ENCODE measurements around the gene CELF4. TPM values are rescaled to one million over a fixed set of nuclear protein-coding genes. Genes with fewer than 3 reads are reported as not detected.

The CELF4 gene
- total RNA-seq, 1 donor from 2014 or later = not detected

GRCh38 chr18:37378336-37379010, 187.1 kb downstream of the CELF4 start:
- no peak overlapping the region for H3K4me3 ChIP-seq (ENCODE audit: low read depth, low read length)
- DNase-seq (ENCODE audit: low read depth) = no peak
- H3K27me3 ChIP-seq (ENCODE audit: control insufficient read depth, insufficient read depth, low read length) = peaks cover 39% of the 10 kb centered on the region
- H3K36me3 ChIP-seq (ENCODE audit: control insufficient read depth, insufficient read depth, low read length) = no peaks in the 10 kb centered on the region
- TF ChIP-seq, protein P1, sequence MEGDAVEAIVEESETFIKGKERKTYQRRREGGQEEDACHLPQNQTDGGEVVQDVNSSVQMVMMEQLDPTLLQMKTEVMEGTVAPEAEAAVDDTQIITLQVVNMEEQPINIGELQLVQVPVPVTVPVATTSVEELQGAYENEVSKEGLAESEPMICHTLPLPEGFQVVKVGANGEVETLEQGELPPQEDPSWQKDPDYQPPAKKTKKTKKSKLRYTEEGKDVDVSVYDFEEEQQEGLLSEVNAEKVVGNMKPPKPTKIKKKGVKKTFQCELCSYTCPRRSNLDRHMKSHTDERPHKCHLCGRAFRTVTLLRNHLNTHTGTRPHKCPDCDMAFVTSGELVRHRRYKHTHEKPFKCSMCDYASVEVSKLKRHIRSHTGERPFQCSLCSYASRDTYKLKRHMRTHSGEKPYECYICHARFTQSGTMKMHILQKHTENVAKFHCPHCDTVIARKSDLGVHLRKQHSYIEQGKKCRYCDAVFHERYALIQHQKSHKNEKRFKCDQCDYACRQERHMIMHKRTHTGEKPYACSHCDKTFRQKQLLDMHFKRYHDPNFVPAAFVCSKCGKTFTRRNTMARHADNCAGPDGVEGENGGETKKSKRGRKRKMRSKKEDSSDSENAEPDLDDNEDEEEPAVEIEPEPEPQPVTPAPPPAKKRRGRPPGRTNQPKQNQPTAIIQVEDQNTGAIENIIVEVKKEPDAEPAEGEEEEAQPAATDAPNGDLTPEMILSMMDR (IDR thresholded peaks at IDR 0.05; ENCODE audit: insufficient read depth, low read length, poor library complexity, severe bottlenecking) = no peak

DNA sequence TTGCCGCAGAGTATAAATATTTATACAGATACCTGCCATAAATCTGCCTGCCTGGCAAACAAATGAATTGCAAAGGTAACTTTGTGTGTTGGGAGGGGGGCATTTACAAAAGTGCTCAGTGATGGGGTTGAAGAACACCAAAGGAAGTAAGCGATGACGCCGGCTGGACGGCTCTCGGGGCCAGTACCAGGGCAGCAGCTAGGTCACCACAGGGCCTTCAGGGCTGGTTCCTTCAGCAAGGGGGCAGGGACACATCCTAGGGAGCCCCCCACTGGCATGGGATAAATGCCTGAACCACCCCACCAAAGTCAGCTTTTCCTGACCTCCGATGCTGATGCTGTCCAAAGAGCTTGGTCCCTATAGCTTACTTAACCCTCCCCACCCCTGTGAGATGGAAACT, 190.4 kb downstream of the CELF4 start:
- H3K36me3 ChIP-seq (ENCODE audit: control insufficient read depth, insufficient read depth, low read length) = no peaks in the 10 kb centered on the region
- no peak overlapping the region for H3K4me3 ChIP-seq (ENCODE audit: low read depth, low read length)
- no peak for DNase-seq (ENCODE audit: low read depth)
- TF ChIP-seq, protein P1 (IDR thresholded peaks at IDR 0.05; ENCODE audit: insufficient read depth, low read length, poor library complexity, severe bottlenecking) = no peak
- peaks cover 35% of the 10 kb centered on the region for H3K27me3 ChIP-seq (ENCODE audit: control insufficient read depth, insufficient read depth, low read length)

DNA sequence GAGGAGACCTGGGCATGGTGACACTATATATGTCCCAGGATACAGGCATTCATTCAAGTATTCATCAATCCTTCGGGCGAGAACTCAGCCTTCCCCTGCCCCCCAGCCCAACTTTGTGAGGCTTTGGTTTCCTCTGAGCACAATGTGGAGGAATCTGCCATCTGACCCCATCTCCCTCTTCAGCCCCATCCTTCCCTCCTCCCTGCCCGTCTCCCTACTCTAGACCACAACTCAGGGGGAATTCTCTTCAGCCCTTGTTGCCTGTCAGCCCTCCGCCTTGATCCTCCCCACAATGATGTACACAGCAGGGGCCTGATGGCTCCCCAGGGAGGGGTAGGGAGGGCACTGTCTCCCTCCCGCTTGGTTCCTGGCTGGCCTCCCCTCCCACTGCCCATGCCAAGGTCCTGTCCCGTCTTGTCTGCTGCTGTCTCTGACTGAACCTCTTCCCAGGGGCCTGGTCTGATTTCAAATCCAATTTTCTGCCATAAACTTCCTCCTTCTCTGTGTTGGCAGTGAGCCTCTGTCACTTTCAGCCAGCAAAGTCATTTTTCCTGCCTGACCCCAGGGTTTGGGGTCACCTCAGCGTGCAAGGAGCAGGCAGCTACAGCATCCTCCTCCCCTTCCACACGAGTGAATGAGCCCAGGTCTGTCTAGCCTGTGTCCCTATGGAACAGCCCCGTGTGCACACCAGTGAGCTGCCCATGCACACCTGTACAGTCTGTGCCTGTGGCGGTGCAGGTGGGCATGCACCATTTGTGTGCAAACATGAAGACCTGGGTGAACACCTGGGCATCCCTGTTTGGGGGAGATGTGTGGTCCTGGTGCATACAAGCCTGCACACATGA, 197.3 kb downstream of the CELF4 start:
- no peak for DNase-seq (ENCODE audit: low read depth)
- H3K4me3 ChIP-seq (ENCODE audit: low read depth, low read length) = no peak overlapping the region
- TF ChIP-seq, protein P1 (IDR thresholded peaks at IDR 0.05; ENCODE audit: insufficient read depth, low read length, poor library complexity, severe bottlenecking) = no peak

DNA sequence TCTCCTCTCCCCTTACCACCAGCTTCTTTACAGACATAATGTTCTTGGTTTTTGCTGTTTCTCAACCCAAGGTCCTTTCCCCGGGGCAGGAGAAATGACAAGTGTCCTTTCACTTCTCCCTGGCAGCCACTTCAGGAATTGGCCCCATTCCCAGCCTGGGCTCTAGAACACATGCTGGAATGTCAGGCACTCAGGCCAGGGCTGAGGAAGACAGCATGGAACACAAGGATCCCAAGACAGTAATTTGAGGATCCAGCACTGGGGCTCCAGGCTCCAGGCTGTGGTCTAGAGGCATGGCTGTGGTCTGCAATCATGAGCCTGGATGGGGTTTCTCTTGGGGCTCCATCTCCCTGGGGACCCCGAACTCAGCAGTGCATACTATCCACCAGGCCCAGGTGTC, 201.4 kb downstream of the CELF4 start:
- H3K36me3 ChIP-seq (ENCODE audit: control insufficient read depth, insufficient read depth, low read length) = no peaks in the 10 kb centered on the region
- no peak for DNase-seq (ENCODE audit: low read depth)
- H3K4me3 ChIP-seq (ENCODE audit: low read depth, low read length) = no peak overlapping the region
- H3K27me3 ChIP-seq (ENCODE audit: control insufficient read depth, insufficient read depth, low read length) = peaks cover 47% of the 10 kb centered on the region
- TF ChIP-seq, protein P1 (IDR thresholded peaks at IDR 0.05; ENCODE audit: insufficient read depth, low read length, poor library complexity, severe bottlenecking) = no peak

More for the DNA sequence above, 197.3 kb downstream of the CELF4 start:
- H3K27me3 ChIP-seq (ENCODE audit: control insufficient read depth, insufficient read depth, low read length) = peaks cover 28% of the 10 kb centered on the region
- H3K36me3 ChIP-seq (ENCODE audit: control insufficient read depth, insufficient read depth, low read length) = no peaks in the 10 kb centered on the region

GRCh38 chr18:37362158-37362890, 203.3 kb downstream of the CELF4 start:
- H3K4me3 ChIP-seq (ENCODE audit: low read depth, low read length) = no peak overlapping the region
- TF ChIP-seq, protein P1 (IDR thresholded peaks at IDR 0.05; ENCODE audit: insufficient read depth, low read length, poor library complexity, severe bottlenecking) = no peak
- DNase-seq (ENCODE audit: low read depth) = no peak
- no peaks in the 10 kb centered on the region for H3K36me3 ChIP-seq (ENCODE audit: control insufficient read depth, insufficient read depth, low read length)
- H3K27me3 ChIP-seq (ENCODE audit: control insufficient read depth, insufficient read depth, low read length) = peaks cover 36% of the 10 kb centered on the region

Measured in kidney epithelial cell (primary cell).